IPS DF 19.7 (cell line): ENCODE results near the gene CALML6.

Source experiments
- DNase-seq: peaks from one replicate; pipeline ENCODE4 v3.0.0-alpha.2; 2013; ENCODE audit warnings: low read depth, low spot score

Gene CALML6

DNA sequence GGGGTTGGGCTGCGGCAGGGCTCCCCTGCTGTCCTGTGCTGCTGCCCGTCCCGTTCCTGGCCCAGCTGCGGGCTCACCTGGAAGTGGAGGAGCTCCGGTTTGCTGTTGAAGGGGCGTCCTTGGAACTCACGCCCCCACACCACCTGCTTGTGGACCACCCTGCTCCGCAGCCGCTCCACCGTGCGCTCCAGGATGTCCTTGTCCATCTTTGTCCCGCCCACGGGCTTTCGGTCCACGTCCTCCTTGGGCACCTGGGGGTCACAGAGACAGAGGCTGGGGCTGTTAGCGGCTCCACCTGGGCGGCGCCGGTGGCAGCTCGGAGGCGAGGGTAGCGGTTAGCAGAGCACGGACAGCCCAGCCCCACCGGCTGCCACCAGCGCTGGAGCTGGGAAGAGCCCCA lies 49.8 kb downstream of the CALML6 start:
- DNase-seq: no peak

GRCh38 chr1:1965546-1965945 lies 50.5 kb downstream of the CALML6 start:
- DNase-seq: no peak

DNA sequence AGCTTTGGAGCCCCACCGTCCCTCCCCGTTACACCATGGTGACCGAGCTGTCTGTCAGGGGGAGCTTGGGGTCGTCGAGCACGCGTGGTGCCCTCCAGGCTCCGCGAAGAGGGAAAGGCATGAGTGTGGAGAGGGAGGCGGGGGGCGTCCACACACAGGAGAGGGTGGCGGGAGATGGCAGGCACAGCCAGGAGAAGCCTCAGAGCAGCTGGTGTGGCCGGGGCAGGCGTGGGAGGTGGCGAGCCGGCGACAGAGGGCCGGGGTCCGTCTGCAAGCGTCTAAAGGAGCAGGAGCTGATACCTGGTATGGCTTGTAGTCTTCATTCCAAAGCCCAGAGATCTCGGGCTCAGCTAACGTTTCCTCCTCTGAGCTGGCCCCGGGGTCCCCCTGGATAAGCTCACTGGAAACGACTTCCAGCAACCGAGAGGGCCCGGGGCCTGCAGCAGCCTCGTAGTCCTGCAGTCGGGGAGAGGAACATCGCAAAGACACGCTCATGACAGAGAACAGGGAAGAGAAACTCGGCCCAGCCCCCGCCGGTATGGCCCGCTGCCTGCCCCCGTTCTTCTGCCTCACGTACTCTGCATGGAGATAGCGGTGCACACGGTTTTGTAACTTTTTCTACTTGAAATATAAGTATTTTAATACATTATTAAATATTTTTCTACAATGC lies 51.1 kb downstream of the CALML6 start:
- no peak for DNase-seq
